Fibroblast of lung (primary cell): ENCODE data around the gene FNDC3B.

ENCODE experiments used
- CTCF ChIP-seq, 2 donors: IDR thresholded peaks in 1 of 2; conservative IDR thresholded peaks in 1 of 2; 1 replicate in 1 of 2; 2 replicates in 1 of 2; pipeline ENCODE4 v1.5.1; 2011 to 2012; ENCODE audit warnings: low read length in 2 of 2, control low read depth in 1 of 2, inconsistent platforms in 1 of 2, low read depth in 1 of 2, mild to moderate bottlenecking in 1 of 2
- EZH2 ChIP-seq: IDR thresholded peaks from 2 replicates; pipeline ENCODE4 v1.5.1; 2012; ENCODE audit warnings: low read length, control low read depth, mild to moderate bottlenecking; ENCODE audit errors: missing control alignments

- no peak for TF ChIP-seq EZH2
- TF ChIP-seq CTCF (conservative IDR thresholded peaks at IDR 0.05 in 1 of 2, IDR thresholded peaks at IDR 0.05 in 1 of 2; ENCODE audit: low read depth in 1 of 2, low read length in 2 of 2), result no peak
Observed at GRCh38 chr3:172268868-172269267, 229.5 kb downstream of the FNDC3B start.
